Activated CD4-positive, alpha-beta T cell treated with anti-CD3 and anti-CD28 coated beads for 36 hours (primary cell): ENCODE results near the gene ATP5F1E. TPM values are rescaled to one million over a fixed set of nuclear protein-coding genes. Genes with fewer than 3 reads are reported as not detected.
A peak's percentile ranks its signal among the peaks of the same experiment; 100 is the strongest.
"Not testable (repeated sequence)": the region's sequence is repeated elsewhere in the genome, so short reads cannot be mapped to it uniquely, and the experiment has no call there.

Experiments
- ATAC-seq: fragments of 200-7000 bp; cut with Tn5 transposase; one replicate; pipeline ENCODE4 v1.10.0; 2021; ENCODE audit warnings: mild to moderate bottlenecking, moderate library complexity
- CTCF ChIA-PET: fragments of 350-600 bp; sonication (Branson Sonifier 250); formaldehyde crosslinking; loops from one replicate; lab custom pipeline; 2021; ENCODE audit warnings: antibody characterized with exemption; lab: Charles Lee
- POLR2A ChIA-PET: fragments of 350-600 bp; sonication (Branson Sonifier 250); formaldehyde crosslinking; loops from one replicate; lab custom pipeline; 2021; ENCODE audit warnings: antibody characterized with exemption, inconsistent platforms; lab: Charles Lee
- DNase-seq: peaks from one replicate; pipeline ENCODE4 v3.0.0-alpha.2; 2020
- H3K27ac Mint-ChIP-seq: one replicate; pipeline ENCODE4 v1.8.0; 2021; ENCODE audit warnings: mixed read lengths
- H3K27me3 Mint-ChIP-seq: one replicate; pipeline ENCODE4 v1.8.0; 2021; ENCODE audit warnings: mixed read lengths
- H3K36me3 Mint-ChIP-seq: one replicate; pipeline ENCODE4 v1.8.0; 2021; ENCODE audit warnings: low read depth, mixed read lengths
- H3K4me1 Mint-ChIP-seq: one replicate; pipeline ENCODE4 v1.8.0; 2021; ENCODE audit warnings: mixed read lengths
- H3K4me3 Mint-ChIP-seq: one replicate; pipeline ENCODE4 v1.8.0; 2021; ENCODE audit warnings: mild to moderate bottlenecking, moderate library complexity, mixed read lengths
- H3K9me3 Mint-ChIP-seq: one replicate; pipeline ENCODE4 v1.8.0; 2021; ENCODE audit warnings: low read depth, mixed read lengths
- intact Hi-C, 2 experiments: fragments of 100-400 bp; cut with DNase I in 1 of 2; cut with micrococcal nuclease in 1 of 2; formaldehyde crosslinking; loops; one replicate each; pipeline versions ENCODE4 v1.14.2 to v1.15.1; 2022 to 2024; cut with DNase I, micrococcal nuclease
- total RNA-seq, 2 experiments: library from RNA; stranded (reverse); gene quantifications; one replicate each; pipeline ENCODE4 v1.2.3, GENCODE V29; 2021

The ATP5F1E gene
- total RNA-seq, 2 experiments from 2014 or later = 63.5 to 76.1 TPM

DNA sequence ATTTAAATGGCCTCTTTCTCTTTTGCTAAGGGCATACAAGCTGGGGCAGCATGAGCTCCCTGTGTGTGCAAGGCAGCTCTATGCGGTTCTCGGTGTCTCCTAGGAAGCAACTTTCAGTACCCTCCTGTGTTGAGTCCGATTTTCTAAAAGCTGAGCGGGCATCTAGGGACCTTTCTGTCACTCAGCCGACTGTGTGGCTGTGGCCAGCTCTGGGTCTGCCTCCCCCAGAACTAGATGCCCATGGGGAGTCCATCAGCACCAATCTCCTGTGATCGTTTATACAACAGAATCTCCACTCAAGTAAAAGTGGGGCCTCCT, 43.6 kb downstream of the ATP5F1E start:
- Mint-ChIP-seq H3K9me3 (no peaks in the 10 kb centered on the region), H3K4me3 (no peak overlapping the region), H3K36me3 (peaks cover 77% of the 10 kb centered on the region), H3K27ac (peak overlapping the region; percentile 23), H3K27me3 (no peaks in the 10 kb centered on the region), H3K4me1 (peaks cover 34% of the 10 kb centered on the region)
- ATAC-seq = no peak
- intact Hi-C loops = no loop called here
- ChIA-PET CTCF (interaction anchor here (0.6 kb wide), 2 partner anchors 79 to 235 kb away, joined by 3 to 4 read pairs; no protein-coding TSS in a partner anchor), POLR2A (no interaction called here)
- DNase-seq = no peak

DNA sequence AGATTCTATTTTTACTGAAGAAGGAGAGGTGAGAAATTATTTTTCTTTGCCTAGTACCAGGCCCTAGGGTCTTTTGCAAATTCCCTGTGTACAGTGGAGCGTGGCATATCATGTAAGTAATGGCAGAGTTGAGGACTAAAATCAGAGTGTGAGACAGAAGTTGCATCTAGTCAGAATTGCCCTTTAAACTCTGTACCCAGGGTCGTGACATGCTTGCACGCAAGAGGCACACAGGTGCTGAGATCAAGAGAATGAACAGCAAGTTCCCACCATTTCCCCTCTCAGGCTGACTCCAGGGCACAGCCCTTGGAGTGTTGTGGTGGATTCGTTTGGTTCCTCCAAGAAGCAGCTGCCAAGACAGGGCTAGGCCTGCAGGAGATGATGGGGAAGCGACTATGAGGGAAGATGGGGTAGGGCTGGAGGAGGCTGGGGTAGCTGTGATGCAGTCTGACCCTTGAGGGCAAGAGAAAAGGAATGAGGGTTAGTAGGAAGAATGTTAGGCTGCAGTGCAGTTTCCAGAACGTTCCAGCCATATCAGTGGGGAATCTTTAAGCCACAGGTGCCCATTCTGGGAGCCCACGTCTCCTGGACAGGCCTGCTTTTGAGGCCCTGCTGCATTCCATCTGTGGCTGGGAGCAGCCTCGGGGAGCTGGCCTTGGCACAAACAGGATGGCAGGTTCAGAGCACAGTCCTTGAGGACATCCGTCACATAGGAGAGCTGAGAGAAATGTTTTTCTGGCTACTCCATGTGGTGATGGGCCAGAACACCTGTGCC, 44.2 kb downstream of the ATP5F1E start:
- Mint-ChIP-seq H3K27me3 (no peaks in the 10 kb centered on the region), H3K27ac (no peak overlapping the region), H3K4me1 (peaks cover 37% of the 10 kb centered on the region), H3K36me3 (peaks cover 74% of the 10 kb centered on the region), H3K4me3 (no peak overlapping the region), H3K9me3 (no peaks in the 10 kb centered on the region)
- ChIA-PET POLR2A (no interaction called here), CTCF (interaction anchor here (0.6 kb wide), 2 partner anchors 79 to 236 kb away, joined by 3 to 4 read pairs; no protein-coding TSS in a partner anchor)
- intact Hi-C loops = no loop called here
- ATAC-seq = no peak
- DNase-seq = no peak

DNA sequence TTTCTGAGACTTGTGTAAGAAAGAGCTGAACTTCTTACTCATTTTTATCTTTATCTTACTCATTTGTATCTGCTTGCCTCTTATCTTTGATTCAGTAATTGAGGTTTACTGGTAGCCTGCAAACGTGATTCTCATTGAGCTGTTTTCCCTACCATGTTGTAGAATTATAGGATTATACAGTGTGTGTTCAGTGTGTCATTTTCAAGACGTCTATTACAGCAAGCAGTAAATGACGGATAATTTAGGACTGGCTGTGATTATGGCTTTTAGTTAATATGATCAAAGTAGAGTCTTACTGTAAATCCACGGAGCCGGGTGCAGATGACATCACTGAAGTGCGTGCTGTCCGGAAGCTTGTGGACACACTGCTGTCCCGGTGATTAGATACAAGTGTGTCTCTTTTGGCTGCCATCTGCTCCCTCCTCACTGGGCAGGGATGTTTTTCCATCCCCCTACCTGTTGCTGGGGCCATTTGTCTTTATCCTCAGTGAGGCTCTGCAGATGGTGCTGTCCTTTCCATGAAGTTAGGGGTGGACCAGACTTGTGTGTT, 45.1 kb downstream of the ATP5F1E start:
- CTCF ChIA-PET = interaction anchor here (0.7 kb wide), 1 partner anchor 45 kb away, joined by 5 read pairs; the partner anchor contains the start of gene ATP5F1E
- H3K9me3 Mint-ChIP-seq = no peaks in the 10 kb centered on the region
- H3K4me1 Mint-ChIP-seq = peaks cover 44% of the 10 kb centered on the region
- POLR2A ChIA-PET = interaction anchor here (0.7 to 0.8 kb wide), 2 partner anchors 45 to 93 kb away, joined by 3 to 4 read pairs; partner anchors contain the start of gene ATP5F1E
- no peak overlapping the region for H3K4me3 Mint-ChIP-seq
- ATAC-seq = peak; percentile 59
- H3K36me3 Mint-ChIP-seq = peaks cover 76% of the 10 kb centered on the region
- H3K27ac Mint-ChIP-seq = peak overlapping the region; percentile 87
- intact Hi-C loops = no loop called here
- H3K27me3 Mint-ChIP-seq = no peaks in the 10 kb centered on the region
- no peak for DNase-seq

DNA sequence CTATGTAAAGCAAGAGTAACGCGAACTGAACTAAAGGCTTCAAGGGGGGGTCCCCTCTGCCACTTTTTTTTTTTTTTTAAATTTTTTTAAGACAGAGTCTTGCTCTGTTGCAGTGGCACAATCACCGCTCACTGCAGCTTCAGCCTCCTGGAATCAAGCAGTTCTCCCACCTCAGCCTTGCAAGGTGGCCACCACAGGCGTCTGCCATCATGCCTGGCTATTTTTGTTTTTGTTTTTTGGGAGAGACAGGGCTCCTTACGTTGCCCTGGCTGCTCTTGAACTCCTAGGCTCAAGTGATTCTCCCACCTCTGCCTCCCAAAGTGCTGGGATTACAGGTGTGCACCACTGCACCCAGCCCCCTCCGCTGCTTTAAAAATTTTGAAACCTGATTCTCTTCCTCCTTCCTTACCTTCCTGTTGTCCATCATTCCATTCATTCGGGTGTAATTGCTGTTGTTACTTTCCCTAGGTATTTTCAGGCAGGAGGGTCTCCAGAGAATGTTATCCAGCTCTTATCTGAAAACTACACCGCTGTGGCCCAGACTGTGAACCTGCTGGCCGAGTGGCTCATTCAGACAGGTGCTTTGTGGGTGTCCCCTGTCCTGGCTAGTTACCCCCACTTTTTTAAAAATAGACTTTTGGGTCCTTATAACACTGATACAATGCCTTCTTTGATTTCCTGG, 45.7 kb downstream of the ATP5F1E start:
- Mint-ChIP-seq H3K36me3 (peaks cover 73% of the 10 kb centered on the region), H3K27ac (peak overlapping the region; percentile 87), H3K4me3 (no peak overlapping the region), H3K27me3 (no peaks in the 10 kb centered on the region), H3K9me3 (no peaks in the 10 kb centered on the region), H3K4me1 (peaks cover 44% of the 10 kb centered on the region)
- ChIA-PET CTCF (interaction anchor here (0.7 to 0.8 kb wide), 2 partner anchors 45 to 236 kb away, joined by 3 to 5 read pairs; partner anchors contain the start of gene ATP5F1E), POLR2A (interaction anchor here (0.7 to 0.8 kb wide), 2 partner anchors 46 to 92 kb away, joined by 3 to 4 read pairs; partner anchors contain the start of gene ATP5F1E)
- intact Hi-C loops = no loop called here
- DNase-seq = no peak
- ATAC-seq = no peak

DNA sequence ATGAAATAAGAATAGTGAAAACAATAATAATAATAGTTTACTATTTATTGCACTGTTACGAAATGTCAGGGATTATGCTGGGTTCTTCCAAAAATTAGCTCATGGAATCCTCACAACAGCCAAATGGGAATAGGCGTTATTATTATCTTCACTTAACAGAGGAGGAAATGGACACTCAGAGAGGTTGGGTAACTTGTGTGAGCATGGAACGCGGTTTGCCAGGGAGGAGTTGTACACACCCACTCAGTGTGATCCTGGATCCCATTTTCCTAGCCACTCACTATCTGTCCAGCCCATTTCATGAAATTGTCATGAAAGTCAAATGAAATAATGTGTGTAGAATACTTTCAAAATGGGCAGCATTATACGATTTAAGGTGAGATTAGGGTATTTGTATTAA, 46.5 kb downstream of the ATP5F1E start:
- intact Hi-C loops = no loop called here
- POLR2A ChIA-PET = interaction anchor here (1.8 kb wide), 1 partner anchor 46 kb away, joined by 4 read pairs; the partner anchor contains the start of gene ATP5F1E
- Mint-ChIP-seq H3K27ac (no peak overlapping the region), H3K4me3 (no peak overlapping the region), H3K36me3 (peaks cover 66% of the 10 kb centered on the region), H3K4me1 (peaks cover 44% of the 10 kb centered on the region), H3K9me3 (no peaks in the 10 kb centered on the region), H3K27me3 (no peaks in the 10 kb centered on the region)
- CTCF ChIA-PET = interaction anchor here (0.8 kb wide), 1 partner anchor 236 kb away, joined by 3 read pairs; no protein-coding TSS in a partner anchor
- ATAC-seq = no peak
- no peak for DNase-seq

DNA sequence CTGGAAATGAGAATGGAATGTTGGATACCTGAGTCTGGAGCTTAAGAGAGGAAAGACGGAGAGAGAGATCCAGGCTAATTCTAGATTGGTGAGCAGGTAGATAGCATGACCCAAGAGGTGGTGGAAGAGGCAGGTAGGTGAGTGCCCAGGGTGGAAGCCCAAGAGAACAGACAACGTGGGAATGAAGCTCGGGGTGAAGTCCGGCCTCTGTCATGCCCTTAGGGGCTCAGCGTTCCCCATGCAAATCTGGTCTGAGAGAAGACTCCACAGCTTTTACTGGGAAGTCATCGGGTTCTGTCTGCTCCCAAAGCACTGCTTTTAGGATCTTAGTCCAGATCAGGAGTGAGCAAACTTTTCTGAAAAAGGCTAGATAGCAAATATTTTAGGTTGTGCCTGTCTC, 47.4 kb downstream of the ATP5F1E start:
- Mint-ChIP-seq H3K27ac (peak overlapping the region; percentile 49), H3K9me3 (no peaks in the 10 kb centered on the region), H3K4me1 (peaks cover 44% of the 10 kb centered on the region), H3K4me3 (no peak overlapping the region), H3K27me3 (no peaks in the 10 kb centered on the region), H3K36me3 (peaks cover 59% of the 10 kb centered on the region)
- CTCF ChIA-PET = interaction anchor here (0.7 to 1.7 kb wide), 3 partner anchors 9 to 851 kb away, joined by 3 to 4 read pairs (median 3); no protein-coding TSS in a partner anchor
- ATAC-seq = no peak
- POLR2A ChIA-PET = interaction anchor here (1.8 kb wide), 1 partner anchor 47 kb away, joined by 4 read pairs; the partner anchor contains the start of gene ATP5F1E
- intact Hi-C loops = loop anchor here (5.0 kb wide), 2 partner anchors 48 to 77 kb away; partner anchors contain the start of gene ATP5F1E (in 1 of the 2)
- no peak for DNase-seq

DNA sequence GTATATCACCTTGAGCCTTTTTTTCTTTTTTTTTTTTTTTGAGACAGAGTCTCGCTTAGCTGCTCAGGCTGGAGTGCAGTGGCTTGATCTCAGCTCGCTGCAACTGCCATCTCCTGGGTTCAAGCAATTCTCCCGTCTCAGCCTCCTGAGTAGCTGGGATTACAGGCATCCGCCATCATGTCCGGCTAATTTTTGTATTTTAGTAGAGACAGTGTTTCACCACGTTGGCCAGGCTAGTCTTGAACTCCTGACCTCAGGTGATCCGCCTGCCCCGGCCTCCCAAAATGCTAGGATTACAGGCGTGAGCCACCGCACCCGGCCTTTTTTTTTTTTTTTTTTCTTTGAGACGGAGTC, 49.0 kb downstream of the ATP5F1E start:
- H3K27me3 Mint-ChIP-seq, DNase-seq, ATAC-seq, H3K27ac Mint-ChIP-seq, H3K9me3 Mint-ChIP-seq: not testable (repeated sequence)
- intact Hi-C loops = loop anchor here (5.0 kb wide), 2 partner anchors 49 to 76 kb away; partner anchors contain the start of gene ATP5F1E (in 1 of the 2)
- peaks cover 45% of the 10 kb centered on the region for H3K36me3 Mint-ChIP-seq
- CTCF ChIA-PET = interaction anchor here (0.8 to 1.6 kb wide), 2 partner anchors 13 to 1497 kb away, joined by 4 to 5 read pairs; no protein-coding TSS in a partner anchor
- peak overlapping the region; percentile 85 for H3K4me3 Mint-ChIP-seq
- POLR2A ChIA-PET = interaction anchor here (1.0 to 1.2 kb wide), 3 partner anchors 20 to 109 kb away, joined by 3 to 6 read pairs (median 4); partner anchors contain the start of gene ATP5F1E
- peaks cover 44% of the 10 kb centered on the region for H3K4me1 Mint-ChIP-seq

DNA sequence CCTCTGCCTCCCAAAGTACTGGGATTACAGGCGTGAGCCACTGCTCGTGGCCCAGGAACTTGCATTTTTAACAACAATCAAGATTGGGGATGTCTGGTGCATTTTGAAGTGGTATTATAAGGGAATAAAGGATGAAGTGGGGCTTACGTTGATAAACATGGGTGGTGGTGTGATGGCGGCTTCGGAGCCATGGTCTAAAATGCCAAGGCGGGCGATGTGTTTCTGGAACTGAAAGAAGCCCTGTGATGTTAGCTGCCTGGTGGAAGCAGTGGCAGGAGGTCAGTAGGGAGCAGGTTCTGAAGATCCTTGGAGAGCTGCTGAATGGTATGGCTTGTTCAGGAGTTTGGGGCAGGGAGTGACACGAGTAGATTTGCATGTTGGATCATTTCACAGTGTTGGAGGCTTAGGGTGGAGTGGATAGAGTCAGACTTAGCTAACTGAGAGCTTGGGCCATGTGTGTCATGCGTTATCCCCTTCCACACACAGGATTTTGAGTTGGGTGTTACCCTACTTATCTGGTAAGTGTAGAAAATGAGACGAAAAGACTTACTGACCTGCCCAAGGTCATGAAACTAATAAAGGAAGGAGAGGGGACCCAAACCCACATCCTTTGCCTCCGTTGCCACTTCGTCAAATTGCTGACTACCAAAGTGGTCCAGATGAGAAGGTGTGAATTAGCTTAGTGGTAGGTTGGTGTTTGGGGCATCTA, 49.6 kb downstream of the ATP5F1E start:
- ATAC-seq = peak; percentile 21
- CTCF ChIA-PET = interaction anchor here (0.6 to 1.6 kb wide), 6 partner anchors 11 to 1497 kb away, joined by 3 to 5 read pairs (median 4); no protein-coding TSS in a partner anchor
- H3K4me1 Mint-ChIP-seq = peaks cover 44% of the 10 kb centered on the region

DNA sequence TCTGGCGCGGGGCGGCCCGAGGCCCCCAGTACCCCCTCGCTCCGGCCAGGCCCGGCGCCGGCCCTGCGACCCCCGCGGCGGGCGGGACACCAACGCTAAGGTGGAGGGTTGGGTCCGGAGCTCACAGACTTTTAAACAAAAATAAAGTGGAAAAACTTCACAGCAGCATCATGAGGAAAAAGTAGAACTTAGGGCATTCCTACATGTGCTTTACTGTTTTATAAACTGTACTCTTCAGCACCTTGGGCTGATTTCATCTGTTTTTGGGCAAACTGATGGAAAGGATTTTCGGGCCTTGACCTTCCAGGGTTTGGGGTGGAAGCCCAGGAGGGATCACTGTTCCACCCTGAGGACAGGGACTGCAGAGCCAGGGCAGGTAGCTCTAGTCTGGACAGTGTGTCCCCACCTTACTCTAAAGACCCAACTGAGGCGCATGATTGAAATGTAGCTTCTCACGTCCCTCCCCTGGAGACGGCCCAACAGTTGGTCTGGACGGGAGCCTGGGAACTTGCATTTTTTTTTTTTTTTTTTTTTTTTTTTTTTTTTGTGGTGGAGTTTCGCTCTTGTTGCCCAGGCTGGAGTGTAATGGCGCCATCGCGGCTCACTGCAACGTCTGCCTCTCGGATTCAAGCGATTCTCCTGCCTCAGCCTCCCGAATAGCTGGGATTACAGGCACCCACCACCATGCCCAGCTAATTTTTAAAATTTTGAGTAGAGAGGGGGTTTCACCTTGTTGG, 50.3 kb downstream of the ATP5F1E start:
- H3K27me3 Mint-ChIP-seq = no peaks in the 10 kb centered on the region
- peaks cover 32% of the 10 kb centered on the region for H3K36me3 Mint-ChIP-seq
- ATAC-seq = peak; percentile 5
- peak overlapping the region; percentile 89 for H3K27ac Mint-ChIP-seq
- peaks cover 39% of the 10 kb centered on the region for H3K4me1 Mint-ChIP-seq
- CTCF ChIA-PET = interaction anchor here (0.6 to 1.6 kb wide), 6 partner anchors 11 to 1094 kb away, joined by 3 to 5 read pairs (median 4); no protein-coding TSS in a partner anchor
- H3K9me3 Mint-ChIP-seq = no peaks in the 10 kb centered on the region
- POLR2A ChIA-PET = interaction anchor here (0.6 to 1.3 kb wide), 2 partner anchors 51 to 141 kb away, joined by 3 read pairs; partner anchors contain the start of gene ATP5F1E
- peak; percentile 31 for DNase-seq
- intact Hi-C loops = loop anchor here (1.0 to 5.0 kb wide), 13 partner anchors 26 to 672 kb away; partner anchors contain the start of genes ATP5F1E (in 2 of the 2), PRELID3B (in 2 of the 2), CTSZ (in 1 of the 2) and RAB22A (in 1 of the 2)
- H3K4me3 Mint-ChIP-seq = peak overlapping the region; percentile 85

More for the DNA sequence above, 49.6 kb downstream of the ATP5F1E start:
- POLR2A ChIA-PET = interaction anchor here (0.6 to 1.3 kb wide), 5 partner anchors 20 to 140 kb away, joined by 3 to 6 read pairs (median 3); partner anchors contain the start of gene ATP5F1E
- intact Hi-C loops = loop anchor here (5.0 kb wide), 2 partner anchors 50 to 75 kb away; partner anchors contain the start of gene ATP5F1E (in 1 of the 2)
- H3K36me3 Mint-ChIP-seq = peaks cover 39% of the 10 kb centered on the region
- H3K27ac Mint-ChIP-seq = peak overlapping the region; percentile 90
- DNase-seq = no peak
- H3K4me3 Mint-ChIP-seq = peak overlapping the region; percentile 85
- no peaks in the 10 kb centered on the region for H3K27me3 Mint-ChIP-seq
- no peaks in the 10 kb centered on the region for H3K9me3 Mint-ChIP-seq
